K562 (cell line): ENCODE data around the gene TJAP1. TPM values are rescaled to one million over a fixed set of nuclear protein-coding genes. Genes with fewer than 3 reads are reported as not detected.

Experiments used
- ATAC-seq: fragments of 200-7000 bp; cut with Tn5 transposase; 3 replicates; pipeline ENCODE4 v1.9.1; 2020; ENCODE audit warnings: moderate library complexity
- BruUV-seq: library from RNA; stranded (reverse); fragments of 400-500 nt; replicated peaks from 2 replicates; lab custom pipeline; 2021; lab: Mats Ljungman, UMichigan
- CTCF ChIA-PET: fragments of 300-600 bp; formaldehyde crosslinking; extraction: SDS; loops from one replicate; lab custom pipeline; 2021; ENCODE audit warnings: low intra/inter-chr PET ratio; lab: Yijun Ruan, JAX
- POLR2A ChIA-PET: fragments of 300-600, 350-650 bp; sonication (Branson Sonifier 250); formaldehyde crosslinking; extraction: SDS; loops from one replicate; lab custom pipeline; 2021; ENCODE audit warnings: antibody characterized with exemption, inconsistent platforms; lab: Yijun Ruan, JAX
- DNase-seq, 4 experiments: peaks; one replicate each; pipeline versions ENCODE4 v3.0.0 to v3.0.0-alpha.2; 2011 to 2018; ENCODE audit warnings: low spot score in 3 of 4, mixed read lengths in 3 of 4; ENCODE audit errors: extremely low read depth in 1 of 4
- FAIRE-seq: peaks from 2 replicates; lab custom pipeline; 2011; peaks lifted over from hg19 to GRCh38; lab: Jason Lieb, UNC
- H2AFZ ChIP-seq: 2 replicates; pipeline ENCODE4 v1.6.0; 2011; ENCODE audit warnings: low read depth, low read length, control low read depth, inconsistent platforms
- H3K27ac ChIP-seq: fragments of 200-600 bp; 3 replicates; pipeline ENCODE4 v1.8.0; 2011; ENCODE audit warnings: low read depth, mild to moderate bottlenecking, control low read depth, inconsistent platforms, low read length, moderate library complexity, mixed read lengths; ENCODE audit errors: extremely low read depth
- H3K27me3 ChIP-seq, 2 experiments: fragments of 300-600 bp in 1 of 2; 2 replicates in 1 of 2; 3 replicates in 1 of 2; pipeline versions ENCODE4 v1.6.0 to v1.8.0; 2011; ENCODE audit warnings: inconsistent platforms in 2 of 2, low read length in 2 of 2, mild to moderate bottlenecking in 1 of 2, mixed read lengths in 1 of 2, moderate library complexity in 1 of 2; ENCODE audit not compliant: control insufficient read depth in 2 of 2, insufficient read depth in 2 of 2
- H3K36me3 ChIP-seq: fragments of 300-600 bp; 3 replicates; pipeline ENCODE4 v1.8.0; 2011; ENCODE audit warnings: mild to moderate bottlenecking, low read length, inconsistent platforms; ENCODE audit not compliant: control insufficient read depth, insufficient read depth
- H3K4me1 ChIP-seq, 2 experiments: fragments of 200-600 bp in 1 of 2; replicated peaks in 1 of 2; 2 replicates in 1 of 2; 3 replicates in 1 of 2; pipeline versions ENCODE4 v1.5.1 to v1.8.0; 2011; ENCODE audit warnings: inconsistent platforms in 2 of 2, low read length in 2 of 2, mild to moderate bottlenecking in 1 of 2, mixed read lengths in 1 of 2, moderate library complexity in 1 of 2; ENCODE audit not compliant: control insufficient read depth in 2 of 2, insufficient read depth in 2 of 2
- H3K4me2 ChIP-seq: 2 replicates; pipeline ENCODE4 v1.6.1; 2011; ENCODE audit warnings: low read length, control low read depth, inconsistent platforms, mixed read lengths; ENCODE audit not compliant: insufficient read depth
- H3K4me3 ChIP-seq: fragments of 200-600 bp; sonication (generic), shearing (Covaris generic); 2 replicates; pipeline ENCODE4 v1.5.1; 2016; ENCODE audit warnings: control low read depth, inconsistent platforms
- H3K79me2 ChIP-seq: fragments of 200-600 bp; 3 replicates; pipeline ENCODE4 v1.8.0; 2011; ENCODE audit warnings: low read length, inconsistent platforms; ENCODE audit not compliant: control insufficient read depth, insufficient read depth
- H3K9ac ChIP-seq, 2 experiments: 2 replicates each; pipeline versions ENCODE4 v1.6.0 to v1.6.1; 2011; ENCODE audit warnings: low read depth in 2 of 2, low read length in 2 of 2, control low read depth in 1 of 2, inconsistent platforms in 1 of 2, mild to moderate bottlenecking in 1 of 2, mixed read lengths in 1 of 2; ENCODE audit not compliant: insufficient read depth in 1 of 2
- H3K9me1 ChIP-seq: one replicate; pipeline ENCODE4 v1.6.0; 2011; ENCODE audit warnings: inconsistent platforms, mild to moderate bottlenecking, low read length, moderate library complexity; ENCODE audit not compliant: control insufficient read depth, insufficient read depth
- H3K9me3 ChIP-seq: replicated peaks from 2 replicates; pipeline ENCODE4 v1.5.1; 2011; ENCODE audit warnings: low read depth, low read length, inconsistent platforms; ENCODE audit not compliant: control insufficient read depth, insufficient read depth
- H4K20me1 ChIP-seq: replicated peaks from 2 replicates; pipeline ENCODE4 v1.6.1; 2011; ENCODE audit warnings: low read length, inconsistent platforms, mixed read lengths; ENCODE audit not compliant: control insufficient read depth, insufficient read depth
- PTRF ChIP-seq: fragments of 450-650 bp; IDR thresholded peaks from 2 replicates; pipeline ENCODE4 v1.6.1; 2016; ENCODE audit warnings: mild to moderate bottlenecking, missing genetic modification characterization, missing compliant biosample characterization
- SP1 ChIP-seq: sonication (generic); formaldehyde crosslinking; IDR thresholded peaks from 2 replicates; pipeline ENCODE4 v1.8.1; 2022; ENCODE audit warnings: mild to moderate bottlenecking, missing genetic modification reagents
- TAF15 ChIP-seq: fragments of 200-400 bp; formaldehyde crosslinking; IDR thresholded peaks from 2 replicates; pipeline ENCODE4 v1.6.1; 2017; ENCODE audit warnings: mild to moderate bottlenecking, low read depth, low read length, moderate library complexity
- TAF7 ChIP-seq: fragments of 450-650 bp; IDR thresholded peaks from 2 replicates; pipeline ENCODE4 v1.6.1; 2016; ENCODE audit warnings: missing genetic modification characterization, missing compliant biosample characterization
- TEAD4 ChIP-seq, 2 experiments: sonication (generic) in 1 of 2; formaldehyde crosslinking in 1 of 2; IDR thresholded peaks; 2 replicates each; pipeline versions ENCODE4 v1.6.1 to v1.8.0; 2012 to 2022; ENCODE audit warnings: borderline replicate concordance in 1 of 2, inconsistent platforms in 1 of 2, low read length in 1 of 2, mild to moderate bottlenecking in 1 of 2, missing genetic modification reagents in 1 of 2
- ZBTB7A ChIP-seq: IDR thresholded peaks from 2 replicates; pipeline ENCODE4 v1.6.1; 2011; ENCODE audit warnings: low read depth, mild to moderate bottlenecking, low read length, moderate library complexity, borderline replicate concordance; ENCODE audit not compliant: control insufficient read depth
- ZNF175 ChIP-seq: fragments of 200-800 bp; sonication (Bioruptor generic); IDR thresholded peaks from 2 replicates; pipeline ENCODE4 v1.6.1; 2016; ENCODE audit warnings: low read depth, mild to moderate bottlenecking, missing genetic modification characterization, missing compliant biosample characterization
- ZNF23 ChIP-seq: fragments of 250-450 bp; sonication (Bioruptor Pico); IDR thresholded peaks from 2 replicates; pipeline ENCODE4 v1.4.0; 2020; ENCODE audit warnings: mild to moderate bottlenecking
- ZNF830 ChIP-seq: fragments of 250-450 bp; sonication (Bioruptor Pico); IDR thresholded peaks from 2 replicates; pipeline ENCODE4 v1.5.0; 2021; ENCODE audit warnings: mild to moderate bottlenecking
- WGBS: fragments of 100-300 bp; shearing (Covaris generic); methylation state at CpG from one replicate; pipeline ENCODE4 v1.1.6; 2016; ENCODE audit warnings: low coverage, mixed read lengths; ENCODE audit not compliant: insufficient coverage; ENCODE audit errors: missing lambda C conversion rate; 5-methylcytosine and 5-hydroxymethylcytosine counted together
- in situ Hi-C: fragments of 300-500 bp; cut with MboI; formaldehyde crosslinking; loops from 4 replicates; pipeline ENCODE4 v1.15.0; 2018; ENCODE audit warnings: inconsistent platforms, mixed read lengths
- intact Hi-C: fragments of 100-400 bp; cut with micrococcal nuclease; formaldehyde crosslinking; loops from 2 replicates; pipeline ENCODE4 v1.14.2; 2022
- polyA plus RNA-seq, 8 experiments: library from polyadenylated mRNA; depleted of rRNA in 4 of 8; stranded (reverse) in 5 of 8; unstranded in 3 of 8; fragments of >200 nt; fragmentation: Nextera tagmentation in 2 of 8; fragmentation: Illumina TruSeq in 1 of 8; extraction: Ambion mirVana in 2 of 8; extraction: Trizol in 1 of 8; gene quantifications; 2 replicates each; pipeline versions ENCODE4 v1.2.1 to v1.2.3, GENCODE V29; 2011 to 2014; ENCODE audit warnings: inconsistent platforms in 1 of 8, missing spikeins in 1 of 8
- total RNA-seq, 7 experiments: library from RNA; depleted of rRNA in 6 of 7; stranded (reverse); fragments of >200 nt in 6 of 7; fragmentation: Illumina TruSeq in 2 of 7; extraction: Trizol in 2 of 7; gene quantifications; 2 replicates each; pipeline versions ENCODE4 v1.2.1 to v1.2.3, GENCODE V29; 2011 to 2021; ENCODE audit warnings: low replicate concordance in 1 of 7
- TF ChIP-seq, protein P1 (sequence below): fragments of 150-350 bp; conservative IDR thresholded peaks from 2 replicates; pipeline ENCODE4 v1.6.1; 2014; ENCODE audit warnings: low read length
- TF ChIP-seq, protein P2 (sequence below), 3 experiments: fragments of 200-800 bp in 1 of 3; sonication (Bioruptor generic) in 1 of 3; sonication (generic) in 1 of 3; formaldehyde crosslinking in 1 of 3; IDR thresholded peaks; 2 replicates each; pipeline versions ENCODE4 v1.6.1 to v1.8.0; 2016 to 2022; ENCODE audit warnings: mild to moderate bottlenecking in 2 of 3, missing compliant biosample characterization in 2 of 3, missing genetic modification characterization in 2 of 3, missing genetic modification reagents in 1 of 3
- TF ChIP-seq, protein P3 (sequence below): fragments of 450-650 bp; IDR thresholded peaks from 2 replicates; pipeline ENCODE4 v1.6.1; 2016

The TJAP1 gene
- total and polyA plus RNA-seq, 9 of the 15 experiments (the other 6 are each of a cell fraction or from before 2014, with no cell fraction given), result 0.06 to 35.8 (median 16.2) TPM

DNA sequence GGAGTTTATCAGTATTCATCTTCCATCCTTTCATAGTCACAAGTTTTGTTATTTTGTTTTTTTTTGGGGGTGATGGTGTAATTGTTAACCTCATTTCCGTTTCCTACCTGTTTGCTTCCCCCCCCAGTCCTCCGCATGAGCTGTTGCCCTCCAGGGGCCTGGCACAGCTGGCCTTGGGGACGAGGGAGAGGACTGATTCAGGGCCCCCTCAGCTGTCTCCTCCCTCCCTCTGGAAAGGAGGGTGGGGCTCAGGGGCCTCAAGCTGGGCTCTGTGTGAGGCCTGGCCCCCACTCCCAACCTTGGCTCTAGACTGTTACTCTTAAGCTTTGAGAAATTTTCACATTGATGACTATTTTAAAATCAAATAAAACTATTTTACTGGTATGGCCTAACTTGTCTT is 28.8 kb downstream of the TJAP1 start (continued):
- TF ChIP-seq ZNF175 (no peak), TAF7 (tag) (no peak), PTRF (tag) (no peak), TAF15 (no peak)
- TF ChIP-seq, protein P1, sequence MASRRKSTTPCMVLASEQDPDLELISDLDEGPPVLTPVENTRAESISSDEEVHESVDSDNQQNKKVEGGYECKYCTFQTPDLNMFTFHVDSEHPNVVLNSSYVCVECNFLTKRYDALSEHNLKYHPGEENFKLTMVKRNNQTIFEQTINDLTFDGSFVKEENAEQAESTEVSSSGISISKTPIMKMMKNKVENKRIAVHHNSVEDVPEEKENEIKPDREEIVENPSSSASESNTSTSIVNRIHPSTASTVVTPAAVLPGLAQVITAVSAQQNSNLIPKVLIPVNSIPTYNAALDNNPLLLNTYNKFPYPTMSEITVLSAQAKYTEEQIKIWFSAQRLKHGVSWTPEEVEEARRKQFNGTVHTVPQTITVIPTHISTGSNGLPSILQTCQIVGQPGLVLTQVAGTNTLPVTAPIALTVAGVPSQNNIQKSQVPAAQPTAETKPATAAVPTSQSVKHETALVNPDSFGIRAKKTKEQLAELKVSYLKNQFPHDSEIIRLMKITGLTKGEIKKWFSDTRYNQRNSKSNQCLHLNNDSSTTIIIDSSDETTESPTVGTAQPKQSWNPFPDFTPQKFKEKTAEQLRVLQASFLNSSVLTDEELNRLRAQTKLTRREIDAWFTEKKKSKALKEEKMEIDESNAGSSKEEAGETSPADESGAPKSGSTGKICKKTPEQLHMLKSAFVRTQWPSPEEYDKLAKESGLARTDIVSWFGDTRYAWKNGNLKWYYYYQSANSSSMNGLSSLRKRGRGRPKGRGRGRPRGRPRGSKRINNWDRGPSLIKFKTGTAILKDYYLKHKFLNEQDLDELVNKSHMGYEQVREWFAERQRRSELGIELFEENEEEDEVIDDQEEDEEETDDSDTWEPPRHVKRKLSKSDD, result no peak

DNA sequence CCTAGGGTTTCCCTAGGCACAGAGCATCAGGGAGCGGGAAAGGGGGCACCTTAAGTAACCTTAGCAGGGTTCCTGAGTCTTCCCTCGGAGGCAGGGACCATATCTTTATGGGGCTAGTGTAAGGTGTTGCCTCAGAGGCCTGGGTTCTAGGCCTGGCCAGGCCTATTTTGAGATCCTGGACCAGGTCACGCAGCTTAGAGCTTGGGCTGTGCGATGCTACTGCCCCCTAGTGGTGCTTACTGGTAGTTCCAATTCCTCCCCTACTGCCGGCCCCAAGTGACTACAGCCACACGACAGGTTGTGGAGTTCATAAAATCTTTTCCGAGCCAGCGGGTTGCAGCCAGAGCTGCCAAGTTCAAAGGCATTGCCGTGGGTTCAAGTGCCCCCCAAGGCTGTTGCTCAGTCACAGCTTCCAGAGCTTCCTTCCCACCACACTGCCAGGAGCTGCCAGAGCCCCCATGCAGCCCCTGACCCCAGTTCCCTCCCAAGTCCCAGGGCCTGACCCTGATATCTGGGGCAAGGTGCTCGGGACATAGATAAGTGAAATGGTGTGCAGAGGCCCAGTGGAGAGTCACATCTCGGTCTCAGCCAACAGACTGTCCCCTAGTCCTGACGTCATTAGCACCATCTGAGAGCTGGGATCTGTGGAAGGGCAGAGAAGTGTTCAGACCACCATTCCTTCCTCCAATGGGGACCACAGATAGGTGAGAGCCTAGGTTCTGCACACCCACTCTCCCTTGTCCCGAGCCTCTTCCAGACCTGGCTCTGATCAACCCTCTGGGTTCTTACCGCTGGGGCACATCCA is 29.5 kb downstream of the TJAP1 start:
- Histone ChIP-seq H3K4me2 (peak overlapping the region; percentile 32; the same call in 1 of the 2 replicates), H3K9ac (peak overlapping the region in 1 of 2 experiments; percentile 59; a peak in 2 of 4 replicates), H3K36me3 (peaks cover 54% of the 10 kb centered on the region; the same call in 2 of the 3 replicates), H4K20me1 (peaks cover 12% of the 10 kb centered on the region; the same call in 1 of the 2 replicates), H3K27me3 (peaks cover 0 to 6% of the 10 kb centered on the region in 2 experiments; a peak in 2 of 5 replicates), H3K27ac (no peak overlapping the region), H2AFZ (peak overlapping the region; percentile 32; the same call in 1 of the 2 replicates), H3K9me1 (peaks cover 4% of the 10 kb centered on the region), H3K79me2 (no peaks in the 10 kb centered on the region), H3K4me1 (peaks cover 10 to 45% of the 10 kb centered on the region in 2 experiments; a peak in 4 of 5 replicates), H3K4me3 (no peak overlapping the region), H3K9me3 (no peaks in the 10 kb centered on the region)
- BruUV-seq, result no TSS peak
- DNase-seq (peak; percentile 82 to 94 (median 84)), FAIRE-seq (peak; percentile 98), ATAC-seq (peak; percentile 87)
- POLR2A ChIA-PET, result interaction anchor here (0.6 to 6.2 kb wide), 13 partner anchors 8 to 722 kb away, joined by 3 to 54 read pairs (median 4); partner anchors contain the start of genes POLR1C and YIPF3
- in situ Hi-C loops (no loop called here), intact Hi-C loops (loop anchor here (1.0 to 2.0 kb wide), 3 partner anchors 52 to 606 kb away; partner anchors contain the start of gene DLK2)
- CTCF ChIA-PET, result interaction anchor here (1.0 to 1.7 kb wide), 5 partner anchors 10 to 256 kb away, joined by 3 to 13 read pairs (median 4); partner anchors contain the start of gene DLK2
- 15% methylated on average over 14 of the region's 14 CpGs for WGBS
- TF ChIP-seq, protein P2, sequence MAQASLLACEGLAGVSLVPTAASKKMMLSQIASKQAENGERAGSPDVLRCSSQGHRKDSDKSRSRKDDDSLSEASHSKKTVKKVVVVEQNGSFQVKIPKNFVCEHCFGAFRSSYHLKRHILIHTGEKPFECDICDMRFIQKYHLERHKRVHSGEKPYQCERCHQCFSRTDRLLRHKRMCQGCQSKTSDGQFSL (CRISPR knock-in tag; IDR thresholded peaks at IDR 0.05), result peak; percentile 41; the same call in 1 of the 2 replicates
- TF ChIP-seq, protein P2 (tag; IDR thresholded peaks at IDR 0.05), result no peak
- no peak; the same call in 1 of the 2 replicates for TF ChIP-seq ZBTB7A
- TF ChIP-seq ZNF830 (CRISPR knock-in tag), result no peak
- 0 out of 2 replicates have a peak, but pooled peaks have one; percentile 59 for TF ChIP-seq SP1
- no peak for TF ChIP-seq ZNF175
- TF ChIP-seq TEAD4 (IDR thresholded peaks at IDR 0.05; ENCODE audit: low read length), result peak; percentile 13; the same call in 1 of the 2 replicates
- TF ChIP-seq TEAD4 (CRISPR knock-in tag; IDR thresholded peaks at IDR 0.05; ENCODE audit: borderline replicate concordance), result no peak
- peak; percentile 12; the same call in 1 of the 2 replicates for TF ChIP-seq ZNF23 (CRISPR knock-in tag)
- TF ChIP-seq, protein P3, sequence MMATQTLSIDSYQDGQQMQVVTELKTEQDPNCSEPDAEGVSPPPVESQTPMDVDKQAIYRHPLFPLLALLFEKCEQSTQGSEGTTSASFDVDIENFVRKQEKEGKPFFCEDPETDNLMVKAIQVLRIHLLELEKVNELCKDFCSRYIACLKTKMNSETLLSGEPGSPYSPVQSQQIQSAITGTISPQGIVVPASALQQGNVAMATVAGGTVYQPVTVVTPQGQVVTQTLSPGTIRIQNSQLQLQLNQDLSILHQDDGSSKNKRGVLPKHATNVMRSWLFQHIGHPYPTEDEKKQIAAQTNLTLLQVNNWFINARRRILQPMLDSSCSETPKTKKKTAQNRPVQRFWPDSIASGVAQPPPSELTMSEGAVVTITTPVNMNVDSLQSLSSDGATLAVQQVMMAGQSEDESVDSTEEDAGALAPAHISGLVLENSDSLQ, result no peak
